Inflammatory macrophage treated with lipopolysaccharide for 4 hours (primary cell): ENCODE measurements around the gene SPINK13.
"Not testable (repeated sequence)": the region's sequence is repeated elsewhere in the genome, so short reads cannot be mapped to it uniquely, and the experiment has no call there.

Experiments
- DNase-seq: peaks from one replicate; pipeline ENCODE4 v3.0.0-alpha.2; 2020

SPINK13 gene, protein sequence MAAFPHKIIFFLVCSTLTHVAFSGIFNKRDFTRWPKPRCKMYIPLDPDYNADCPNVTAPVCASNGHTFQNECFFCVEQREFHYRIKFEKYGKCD

DNA sequence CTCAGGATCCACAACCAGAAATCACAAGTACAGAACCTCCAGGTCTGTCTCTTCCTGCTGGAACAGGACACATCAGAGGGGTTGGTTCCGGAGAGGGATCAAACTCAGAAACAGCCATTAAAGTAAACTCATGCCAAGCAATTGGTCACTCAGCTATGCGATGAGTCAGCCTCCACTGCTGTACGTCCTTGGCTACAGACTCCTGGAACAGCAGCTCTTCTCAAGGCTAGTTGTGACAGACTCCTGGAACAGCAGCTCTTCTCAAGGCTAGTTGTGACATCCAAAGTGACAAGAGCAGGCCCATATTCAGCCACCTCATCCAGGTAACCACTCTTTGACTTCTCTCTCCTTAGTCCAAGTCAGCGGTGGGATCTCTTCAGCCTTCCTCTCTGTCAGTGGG lies at the start of gene SPINK13:
SPINK13 (plus strand) TSS at position 229 of the 400 bp plus-strand sequence. CDS start 1,279 bp downstream, outside the sequence.
- DNase-seq: no peak

DNA sequence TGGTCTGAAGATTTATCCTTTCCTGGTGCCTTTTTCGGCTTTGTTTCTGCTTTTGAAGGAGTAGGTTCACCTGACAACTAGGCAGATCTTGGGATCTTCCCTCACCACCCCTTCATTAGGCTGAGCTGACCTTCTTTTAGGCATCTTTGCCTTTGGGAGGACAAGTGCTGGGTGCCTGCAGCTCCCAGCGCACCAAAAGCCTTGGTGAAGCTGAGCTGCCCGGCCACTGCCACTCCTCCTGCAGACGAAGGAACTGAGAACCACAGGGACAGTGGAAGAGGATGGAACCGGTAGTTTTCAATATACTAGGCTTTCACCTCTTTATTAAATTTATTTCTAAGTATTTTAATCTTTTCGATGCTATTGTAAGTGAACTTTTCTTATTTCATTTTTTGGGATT lies 47.1 kb upstream of the SPINK13 start:
- no peak for DNase-seq

DNA sequence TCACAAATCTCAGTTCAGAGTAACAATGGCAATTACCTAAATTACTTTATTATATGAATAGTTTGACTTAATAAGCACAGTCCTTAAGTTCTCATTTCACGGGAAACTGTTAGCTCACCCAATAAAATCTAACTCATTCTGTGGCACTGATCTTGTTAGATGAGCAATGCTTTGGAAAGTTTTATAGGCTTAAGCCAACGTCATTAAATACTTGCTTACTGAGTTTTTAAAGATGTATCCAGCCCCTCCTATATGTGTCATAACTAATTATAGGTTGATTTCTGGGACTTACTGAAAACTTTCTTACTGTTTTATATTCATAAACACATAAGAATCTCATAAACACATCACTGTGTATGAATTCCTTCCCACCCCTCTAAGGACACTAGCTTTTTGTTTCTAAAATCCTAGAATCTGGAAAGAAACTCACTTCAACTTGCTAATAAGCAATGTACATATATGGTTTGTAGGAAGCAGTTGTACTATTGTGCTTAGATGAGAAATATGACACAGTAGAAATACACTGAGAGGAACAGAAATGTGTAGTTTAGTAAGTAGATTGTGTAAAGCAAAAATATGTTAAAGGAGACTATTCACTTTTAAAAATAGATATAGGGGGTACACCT lies 44.4 kb upstream of the SPINK13 start:
- no peak for DNase-seq

DNA sequence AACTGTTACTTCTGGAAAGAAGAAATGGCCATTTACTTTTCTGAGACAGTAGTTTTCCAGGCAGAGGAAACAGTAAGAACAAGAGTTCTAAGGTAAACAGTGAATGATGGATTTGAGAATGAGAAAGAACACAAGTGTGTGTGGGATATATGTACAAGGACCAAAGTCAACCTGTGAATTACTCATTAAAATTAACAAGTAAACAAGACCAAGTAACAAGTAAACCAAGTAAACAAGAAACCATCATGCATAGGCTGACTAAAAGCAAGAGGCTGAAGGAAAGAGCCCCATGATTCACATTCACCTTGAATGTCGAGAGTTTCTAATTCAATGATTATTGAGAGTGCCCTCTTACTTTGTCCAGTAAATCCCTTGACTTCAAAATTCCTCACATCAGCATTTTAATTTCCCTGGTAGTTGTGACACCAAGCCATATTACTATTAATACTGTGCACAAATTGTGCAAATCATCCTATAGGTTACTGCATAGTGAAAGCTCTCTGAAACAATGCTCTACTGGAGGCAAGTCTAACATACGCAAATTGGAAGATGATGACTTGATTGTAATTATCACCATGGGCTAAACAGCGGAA lies 40.1 kb upstream of the SPINK13 start:
- DNase-seq: no peak

DNA sequence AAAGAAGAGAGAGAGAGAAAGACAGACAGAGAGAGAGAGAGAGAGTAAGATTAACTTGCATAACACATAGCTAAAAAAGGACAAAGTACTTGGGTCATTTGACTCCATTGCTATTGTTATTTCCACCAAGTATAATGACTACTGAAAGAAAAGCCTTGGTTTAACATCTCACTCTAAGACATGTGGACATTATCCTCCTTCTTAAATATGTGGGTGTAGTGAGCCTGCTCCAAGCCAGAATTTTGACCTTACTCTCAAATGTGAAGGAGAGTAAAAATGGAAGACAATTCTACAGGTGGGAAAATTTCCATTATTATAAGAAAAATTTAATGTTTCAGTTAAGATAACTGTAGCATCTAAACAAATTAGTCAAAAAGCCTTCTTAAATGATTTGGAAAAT lies 38.8 kb upstream of the SPINK13 start:
- no peak for DNase-seq

DNA sequence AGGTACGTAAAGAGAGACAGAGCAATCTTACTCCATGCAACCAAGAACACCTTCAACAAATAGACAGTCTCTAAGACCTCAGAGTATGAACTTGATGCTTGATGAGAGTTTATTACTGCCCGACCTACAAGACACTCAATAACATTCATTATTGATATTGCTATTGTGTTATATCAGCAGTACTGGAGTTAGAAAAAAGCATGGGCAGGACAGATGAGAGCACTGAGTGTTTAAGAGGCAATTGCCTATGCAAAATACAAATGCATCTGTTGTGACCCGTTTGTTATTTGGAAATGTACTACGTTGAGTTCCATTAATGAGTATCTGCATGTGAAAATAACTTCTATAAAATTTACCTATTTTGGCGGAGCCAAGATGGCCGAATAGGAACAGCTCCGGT lies 38.4 kb upstream of the SPINK13 start:
- DNase-seq: no peak

DNA sequence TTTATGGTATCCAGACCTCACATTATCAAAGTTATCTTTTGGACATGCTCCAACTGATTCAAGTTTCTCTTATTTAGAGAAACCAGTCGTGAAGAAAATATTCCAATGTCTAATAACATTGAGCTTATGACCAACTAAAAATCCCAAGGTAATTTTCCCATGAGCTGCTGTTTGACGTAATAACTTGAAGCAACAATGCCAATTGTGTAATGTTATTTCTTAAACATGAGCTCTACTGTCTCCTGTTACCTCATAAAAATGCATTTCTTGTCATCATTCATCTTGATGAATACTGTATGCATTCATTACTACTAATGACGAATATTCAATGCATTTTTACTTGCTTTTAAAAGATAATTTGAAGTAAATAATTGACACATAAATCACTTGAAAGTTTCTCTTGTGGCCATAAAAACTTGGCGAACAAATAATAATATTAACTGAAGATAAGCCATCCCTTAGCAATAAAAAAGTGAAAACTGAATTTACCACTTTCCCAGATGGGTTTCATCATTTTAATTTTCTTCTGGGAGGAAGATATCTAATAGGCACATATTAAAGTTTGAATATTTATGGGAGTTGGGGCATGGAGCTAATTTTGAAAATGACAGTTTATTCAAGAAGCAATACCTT lies 30.7 kb upstream of the SPINK13 start:
- DNase-seq: peak; percentile 58

DNA sequence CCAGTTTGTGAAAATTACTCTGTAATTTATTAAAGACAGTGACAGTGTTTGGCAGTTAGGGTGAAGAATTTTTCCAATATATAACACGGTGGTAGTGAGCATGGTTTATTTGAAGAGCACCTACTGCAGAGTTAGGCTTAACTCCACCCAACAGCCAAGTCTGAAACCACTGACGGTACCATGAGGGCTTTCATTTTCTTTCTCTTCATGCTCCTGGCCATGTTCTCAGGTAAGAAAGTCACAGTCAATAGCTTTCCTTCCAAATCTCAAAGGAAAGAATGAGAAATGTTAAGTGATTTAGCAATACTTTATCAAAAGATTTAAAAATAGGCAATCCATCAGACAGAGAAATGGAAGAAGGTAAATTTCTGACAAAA lies 30.2 kb upstream of the SPINK13 start, which contains the start of gene MARCOL:
MARCOL (plus strand) TSS at position 108 of the 377 bp plus-strand sequence; CDS start at position 181, 73 bp downstream.
- DNase-seq: no peak

DNA sequence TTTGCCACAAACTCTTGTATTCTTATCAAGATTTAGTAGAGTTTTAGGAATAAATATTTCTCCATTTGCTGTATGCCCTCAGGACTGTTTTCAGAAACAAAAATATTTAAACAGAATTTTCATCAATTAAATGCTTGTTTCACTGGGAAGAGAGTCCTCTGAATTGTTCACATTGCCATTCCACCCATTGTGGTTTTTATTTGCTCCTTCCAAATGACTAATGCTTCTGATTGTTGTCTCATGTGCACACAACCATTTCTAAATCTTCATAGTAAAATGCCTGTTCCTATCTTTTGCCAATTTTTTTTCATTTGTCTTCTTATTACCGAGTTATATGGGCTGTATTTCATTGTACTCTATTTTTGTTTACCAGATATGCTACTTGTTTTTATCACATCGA lies 19.7 kb upstream of the SPINK13 start:
- no peak for DNase-seq

DNA sequence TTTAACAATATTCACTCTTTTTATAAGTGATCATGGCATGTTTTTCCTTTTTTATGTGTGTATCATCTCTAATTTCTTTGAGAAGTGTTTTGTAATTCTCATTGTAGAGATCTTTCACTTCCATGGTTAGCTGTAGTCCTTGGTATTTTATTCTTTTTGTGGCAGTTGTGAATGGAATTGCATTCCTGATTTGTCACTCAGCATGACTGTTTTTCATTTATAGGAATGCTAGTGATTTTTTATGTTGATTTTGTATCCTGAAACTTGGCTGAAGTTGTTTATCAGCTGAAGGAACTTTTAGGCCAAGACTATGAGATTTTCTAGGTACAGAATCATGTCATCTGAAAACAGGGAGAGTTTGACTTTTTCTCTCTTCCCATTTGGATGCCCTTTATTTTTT lies 13.1 kb upstream of the SPINK13 start:
- no peak for DNase-seq

DNA sequence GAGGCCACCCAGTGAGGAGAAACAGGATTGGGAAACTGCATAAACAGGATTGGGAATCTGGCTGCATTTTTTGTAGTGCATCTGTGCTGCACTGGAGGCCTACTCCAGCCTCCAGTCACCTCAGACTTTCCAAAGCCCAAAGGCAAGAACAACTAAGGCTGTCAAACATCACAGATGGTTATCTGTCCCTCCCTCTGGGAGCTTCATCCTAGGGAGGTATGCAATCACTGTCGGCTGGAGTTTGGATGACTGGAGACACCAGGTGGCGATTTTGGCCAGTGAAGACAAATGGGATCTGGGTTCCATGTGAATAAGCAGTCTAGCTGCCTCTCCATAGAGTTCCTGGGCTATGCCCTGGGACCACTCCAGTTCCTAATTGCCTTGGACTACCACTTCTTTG lies 9.3 kb upstream of the SPINK13 start:
- no peak for DNase-seq

DNA sequence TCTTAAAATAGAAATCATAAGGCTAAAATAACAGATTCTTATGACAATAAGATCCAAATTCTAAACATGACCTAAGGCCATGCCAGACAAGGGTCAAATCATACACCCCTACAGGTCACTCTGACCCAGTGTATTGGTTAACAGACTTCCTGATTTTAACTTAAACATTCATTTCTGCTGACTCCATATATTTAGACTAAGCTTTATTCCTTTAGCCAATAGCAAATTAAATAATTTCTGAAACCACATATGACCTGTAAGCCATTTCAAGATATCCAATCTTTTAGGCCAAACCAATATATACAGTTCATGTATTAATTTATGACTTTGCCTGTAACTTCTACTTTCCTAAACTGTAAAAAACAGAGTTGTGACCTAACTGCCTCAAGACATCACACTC lies 7.4 kb upstream of the SPINK13 start:
- no peak for DNase-seq

DNA sequence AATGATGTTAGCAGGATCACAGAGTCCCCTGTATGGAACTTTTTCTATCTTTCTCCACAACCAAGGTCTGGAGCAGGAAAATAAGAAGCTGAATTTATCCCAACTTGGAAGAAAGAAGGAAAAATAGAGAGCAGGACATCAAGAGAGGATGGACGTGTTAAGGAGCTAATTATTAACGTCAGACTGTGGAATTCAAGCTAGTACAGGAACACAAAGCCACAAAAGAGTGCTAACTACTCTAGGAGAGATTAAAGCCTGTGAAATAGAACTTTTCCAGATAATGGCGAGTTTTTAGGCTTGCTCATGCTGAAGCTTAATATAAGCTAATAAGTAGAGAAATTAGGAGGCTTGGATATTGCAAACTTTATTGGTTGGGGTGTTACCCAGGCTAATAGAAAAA lies 632 bp upstream of the SPINK13 start:
- no peak for DNase-seq

DNA sequence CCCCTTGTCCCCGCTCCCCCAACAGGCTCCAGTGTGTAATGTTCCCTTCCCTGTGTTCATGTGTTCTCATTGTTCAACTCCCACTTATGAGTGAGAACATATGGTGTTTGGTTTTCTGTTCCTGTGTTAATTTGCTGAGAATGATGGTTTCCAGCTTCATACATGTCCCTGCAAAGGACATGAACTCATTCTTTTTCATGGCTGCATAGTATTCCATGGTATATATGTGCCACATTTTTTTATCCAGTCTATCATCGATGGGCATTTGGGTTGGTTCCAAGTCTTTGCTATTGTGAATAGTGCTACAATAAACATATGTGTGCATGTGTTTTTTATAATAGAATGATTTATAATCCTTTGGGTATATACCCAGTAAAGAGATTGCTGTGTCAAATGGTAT lies 6.5 kb downstream of the SPINK13 start:
- DNase-seq: not testable (repeated sequence)

DNA sequence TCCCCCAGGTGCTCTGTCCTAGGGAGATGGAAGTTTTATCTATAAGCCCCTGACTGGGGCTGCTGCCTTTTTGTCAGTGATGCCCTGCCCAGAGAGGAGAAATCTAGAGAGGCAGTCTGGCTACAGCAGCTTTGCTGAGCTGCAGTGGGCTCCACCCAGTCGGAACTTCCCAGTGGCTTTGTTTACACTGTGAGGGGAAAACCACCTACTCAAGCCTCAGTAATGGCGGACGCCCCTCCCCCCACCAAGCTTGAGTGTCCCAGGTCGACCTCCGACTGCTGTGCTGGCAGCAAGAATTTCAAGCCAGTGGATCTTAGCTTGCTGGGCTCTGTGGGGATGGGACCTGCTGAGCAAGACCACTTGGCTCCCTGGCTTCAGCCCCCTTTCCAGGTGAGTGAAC lies 12.3 kb downstream of the SPINK13 start:
- not testable (repeated sequence) for DNase-seq

DNA sequence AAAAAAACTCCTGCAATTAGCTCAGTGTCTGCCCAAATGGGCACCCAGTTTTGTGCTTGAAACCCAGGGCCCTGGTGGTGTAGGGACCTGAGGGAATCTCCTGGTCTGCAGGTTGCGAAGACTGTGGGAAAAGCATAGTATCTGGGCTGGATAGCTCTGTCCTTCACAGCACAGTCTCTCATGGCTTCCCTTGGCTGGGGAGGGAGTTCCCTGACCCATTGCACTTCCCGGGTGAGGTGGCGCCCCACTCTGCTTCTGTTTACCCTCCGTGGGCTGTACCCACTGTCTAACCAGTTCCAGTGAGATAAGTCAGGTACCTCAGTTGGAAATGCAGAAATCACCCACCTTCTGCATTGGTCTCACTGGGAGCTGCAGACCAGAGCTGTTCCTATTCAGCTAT lies 12.7 kb downstream of the SPINK13 start:
- DNase-seq: not testable (repeated sequence)

DNA sequence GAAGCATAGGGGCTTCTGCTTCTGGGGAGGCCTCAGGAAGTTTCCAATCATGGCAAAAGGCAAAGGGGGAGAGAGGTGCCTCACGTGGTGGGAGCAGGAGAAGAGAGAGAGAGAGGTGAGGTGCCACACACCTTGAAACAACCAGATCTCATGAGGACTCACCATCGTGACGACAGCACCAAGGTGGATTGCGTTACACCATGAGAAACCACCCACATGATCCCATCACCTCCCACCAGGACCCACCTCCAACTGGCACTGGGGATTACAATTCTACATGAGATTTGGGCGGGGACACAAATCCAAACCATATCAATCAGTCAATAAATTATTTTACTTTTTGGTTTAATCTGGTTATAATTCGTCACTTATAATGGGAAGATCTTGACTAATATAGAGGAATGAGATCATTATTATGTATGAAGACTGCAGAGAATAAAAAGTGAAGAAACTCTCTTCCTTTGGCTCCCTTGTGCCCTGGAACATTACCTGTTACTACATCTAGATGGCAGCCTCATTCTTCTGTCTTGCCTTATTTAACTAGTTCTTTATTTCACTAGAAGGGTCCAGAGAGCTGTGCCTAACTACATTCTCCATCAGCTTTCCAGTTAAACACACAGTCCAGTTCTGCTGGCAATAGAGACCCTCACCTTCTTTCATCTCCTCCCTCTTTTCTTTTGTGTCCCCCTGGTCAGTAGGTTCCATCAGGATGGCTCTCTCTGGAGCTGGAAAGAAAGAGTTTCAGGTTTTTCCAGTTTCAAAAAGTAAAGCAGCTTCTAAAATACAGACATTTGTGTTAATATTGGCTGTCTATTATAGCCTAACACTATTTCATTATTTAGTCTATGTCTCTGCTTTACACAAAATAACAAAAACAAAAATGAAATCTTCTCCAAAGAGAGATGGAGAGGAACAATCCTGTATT lies 21.9 kb downstream of the SPINK13 start:
- DNase-seq: peak; percentile 9

DNA sequence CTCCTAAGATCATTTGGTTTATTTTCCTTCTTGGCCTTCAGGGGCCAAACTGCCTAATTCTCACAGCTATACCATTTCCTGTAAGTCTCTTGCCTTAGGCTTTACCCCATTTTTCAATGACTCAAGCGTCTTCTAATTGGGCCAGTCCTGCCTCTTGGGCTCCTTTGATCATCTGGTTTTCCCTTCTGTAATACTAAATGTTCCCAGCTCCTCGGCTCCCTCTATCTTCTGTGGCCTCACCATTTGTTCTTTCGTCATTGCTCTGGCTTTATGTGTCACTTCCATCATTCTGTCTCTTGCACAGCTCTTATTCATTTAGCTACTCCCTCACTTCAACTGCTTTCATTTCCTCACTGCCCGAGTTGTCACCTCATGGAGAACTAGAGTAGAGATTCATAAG lies 29.1 kb downstream of the SPINK13 start:
- peak; percentile 18 for DNase-seq

DNA sequence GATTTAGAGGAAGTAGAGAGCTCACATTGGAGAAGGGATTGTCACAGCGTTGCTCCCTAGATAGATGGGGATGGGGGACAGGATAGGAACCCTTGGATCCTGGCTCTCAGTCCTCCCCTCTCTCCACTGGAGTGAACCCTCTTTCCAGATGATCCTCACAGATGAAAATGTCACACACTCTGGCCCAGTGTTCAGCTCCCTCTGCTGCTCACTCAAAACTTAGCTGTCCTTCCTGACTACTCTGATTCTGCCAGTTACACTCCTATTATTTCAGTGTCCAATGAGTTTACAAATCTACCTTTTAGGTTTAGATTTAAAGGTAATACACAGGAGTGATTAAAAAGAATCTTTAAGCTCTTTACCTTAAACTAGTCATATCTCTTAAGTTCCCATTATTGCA lies 37.9 kb downstream of the SPINK13 start:
- no peak for DNase-seq

DNA sequence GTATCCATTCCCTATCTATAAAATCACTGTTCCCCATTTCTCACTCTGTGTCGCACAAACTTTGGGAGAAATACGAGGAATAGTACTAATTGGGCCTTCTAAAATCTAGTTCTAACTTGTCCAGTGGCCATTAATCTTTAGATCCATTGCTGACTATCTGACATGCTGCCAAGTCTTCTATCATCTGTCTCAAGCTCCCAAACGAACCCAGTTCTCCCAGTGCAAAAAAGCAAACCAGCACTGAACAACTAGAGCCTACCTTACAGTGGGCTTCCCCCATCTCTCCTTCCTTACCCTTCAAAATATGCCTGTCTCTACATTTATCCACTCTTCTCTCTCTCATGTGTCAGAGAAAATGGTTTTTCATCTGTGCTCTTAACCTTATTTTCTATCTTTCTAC lies 40.4 kb downstream of the SPINK13 start:
- DNase-seq: no peak

DNA sequence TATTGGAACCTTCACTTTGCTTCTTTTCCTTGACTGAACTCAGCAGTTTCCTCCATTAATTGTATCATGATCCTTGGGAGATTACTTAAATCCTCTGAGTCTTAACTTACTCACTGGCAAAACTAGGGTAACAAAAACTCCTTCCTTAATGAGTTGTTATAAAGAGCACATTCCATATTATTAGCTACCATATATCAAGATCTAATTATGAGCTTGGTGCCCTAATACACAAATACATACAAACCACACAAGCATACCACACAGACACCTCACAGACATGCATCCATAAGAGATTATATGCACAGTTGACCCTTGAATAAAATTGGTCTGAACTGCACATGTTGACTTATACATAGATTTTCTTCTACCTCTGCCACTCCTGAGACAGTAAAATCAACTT lies 41.2 kb downstream of the SPINK13 start:
- no peak for DNase-seq

DNA sequence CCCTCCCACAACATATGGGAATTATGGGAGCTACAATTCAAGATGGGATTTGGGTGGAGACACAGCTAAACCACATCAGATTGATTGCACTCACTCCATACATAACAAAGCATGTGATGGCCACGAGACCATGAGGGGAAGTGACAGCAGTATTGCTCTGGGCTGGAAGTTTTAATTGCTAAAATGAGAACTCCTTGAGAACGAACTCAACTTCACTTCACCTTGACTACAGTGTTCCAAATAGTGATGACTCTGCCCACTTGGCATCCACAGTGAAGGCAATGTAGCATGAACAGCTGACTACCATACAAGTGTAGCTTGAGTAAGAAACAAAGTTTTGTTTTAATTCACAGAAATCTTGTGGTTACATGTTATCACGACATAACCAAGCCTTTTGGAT lies 42.9 kb downstream of the SPINK13 start:
- DNase-seq: peak; percentile 39

DNA sequence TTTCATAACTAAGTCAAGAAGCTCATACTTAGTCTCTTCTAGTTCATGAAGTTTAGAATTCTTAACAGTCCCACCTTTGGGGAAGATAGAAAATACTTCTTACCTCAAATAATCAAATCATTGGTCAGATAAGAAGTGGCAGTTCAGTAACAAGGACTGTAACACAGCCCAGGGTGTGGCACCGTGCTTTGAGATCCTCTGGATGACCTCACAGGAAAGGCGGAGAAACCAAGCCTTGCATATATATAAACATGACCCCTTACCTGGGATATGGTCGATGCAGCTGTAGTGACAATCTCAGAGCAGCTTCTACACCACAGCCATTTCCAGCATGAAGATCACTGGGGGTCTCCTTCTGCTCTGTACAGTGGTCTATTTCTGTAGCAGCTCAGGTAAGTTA lies 43.6 kb downstream of the SPINK13 start, which contains the start of gene SPINK7:
SPINK7 (plus strand) TSS at position 271 of the 400 bp plus-strand sequence; CDS start at position 332, 61 bp downstream.
- DNase-seq: no peak
